Measurements from ENCODE around the gene TBCB. TPM values are rescaled to one million over a fixed set of nuclear protein-coding genes. Genes with fewer than 3 reads are reported as not detected.
"Not testable (repeated sequence)": the region's sequence is repeated elsewhere in the genome, so short reads cannot be mapped to it uniquely, and the experiment has no call there.

TBCB gene
- total RNA-seq, 1 experiment from 2014 or later, result 181 TPM

- in situ Hi-C loops (cut with HindIII; ENCODE audit: low pct_unique_long_range_greater_than_20kb, low sequenced_read_pairs), result no loop called here
- DNase-seq (ENCODE audit: low read depth, low spot score), result no peak
Measured at GRCh38 chr19:36149673-36150406, 34.6 kb downstream of the TBCB start.

GRCh38 chr19:36150586-36150985 is 35.3 kb downstream of the TBCB start:
- in situ Hi-C loops (cut with HindIII; ENCODE audit: low pct_unique_long_range_greater_than_20kb, low sequenced_read_pairs), result no loop called here

GRCh38 chr19:36151144-36152018 is 36.1 kb downstream of the TBCB start:
- no peak for DNase-seq (ENCODE audit: low read depth, low spot score)
- in situ Hi-C loops (cut with HindIII; ENCODE audit: low pct_unique_long_range_greater_than_20kb, low sequenced_read_pairs), result no loop called here

More at GRCh38 chr19:36150586-36150985, 35.3 kb downstream of the TBCB start:
- no peak for DNase-seq (ENCODE audit: low read depth, low spot score)

GRCh38 chr19:36152019-36152351 is 36.7 kb downstream of the TBCB start:
- DNase-seq (ENCODE audit: low read depth, low spot score), result no peak
- in situ Hi-C loops (cut with HindIII; ENCODE audit: low pct_unique_long_range_greater_than_20kb, low sequenced_read_pairs), result no loop called here

GRCh38 chr19:36152352-36153091 is 37.3 kb downstream of the TBCB start, which contains the start of gene COX7A1:
Gene COX7A1 (minus strand): TSS chr19:36152447. CDS start chr19:36152407, 40 bp downstream.
- in situ Hi-C loops (cut with HindIII; ENCODE audit: low pct_unique_long_range_greater_than_20kb, low sequenced_read_pairs), result no loop called here
- DNase-seq (ENCODE audit: low read depth, low spot score), result no peak

GRCh38 chr19:36153126-36153525 is 37.9 kb downstream of the TBCB start:
- in situ Hi-C loops (cut with HindIII; ENCODE audit: low pct_unique_long_range_greater_than_20kb, low sequenced_read_pairs), result no loop called here

GRCh38 chr19:36160821-36161596 is 45.7 kb downstream of the TBCB start:
- in situ Hi-C loops (cut with HindIII; ENCODE audit: low pct_unique_long_range_greater_than_20kb, low sequenced_read_pairs), result no loop called here
- no peak for DNase-seq (ENCODE audit: low read depth, low spot score)

More at GRCh38 chr19:36153126-36153525, 37.9 kb downstream of the TBCB start:
- no peak for DNase-seq (ENCODE audit: low read depth, low spot score)

- in situ Hi-C loops (cut with HindIII; ENCODE audit: low pct_unique_long_range_greater_than_20kb, low sequenced_read_pairs), result no loop called here
- DNase-seq (ENCODE audit: low read depth, low spot score), result no peak
Measured at GRCh38 chr19:36163813-36164212, 48.5 kb downstream of the TBCB start.

GRCh38 chr19:36169084-36169760 is 54.0 kb downstream of the TBCB start:
- in situ Hi-C loops (cut with HindIII; ENCODE audit: low pct_unique_long_range_greater_than_20kb, low sequenced_read_pairs), result no loop called here
- no peak for DNase-seq (ENCODE audit: low read depth, low spot score)

- in situ Hi-C loops (cut with HindIII; ENCODE audit: low pct_unique_long_range_greater_than_20kb, low sequenced_read_pairs), result no loop called here
- DNase-seq (ENCODE audit: low read depth, low spot score), result no peak
Measured at GRCh38 chr19:36172852-36173251, 57.6 kb downstream of the TBCB start.

GRCh38 chr19:36173846-36174245 is 58.6 kb downstream of the TBCB start:
- in situ Hi-C loops (cut with HindIII; ENCODE audit: low pct_unique_long_range_greater_than_20kb, low sequenced_read_pairs); DNase-seq (ENCODE audit: low read depth, low spot score): not testable (repeated sequence)

Other genes with a start within 250 kb of the TBCB start
- gene APLP1, start 246.9 kb upstream of the TBCB start, total RNA-seq (2014; rRNA removed; shearing (Covaris generic)), result 9.2 and 13.5 TPM in 2 replicates
- 1.1 and 1.9 TPM in 2 replicates for gene NFKBID, start 214.9 kb upstream of the TBCB start, total RNA-seq (2014; rRNA removed; shearing (Covaris generic))
- gene HCST, start 212.9 kb upstream of the TBCB start, total RNA-seq (2014; rRNA removed; shearing (Covaris generic)), result not detected in 2 replicates
- gene TYROBP, start 207.2 kb upstream of the TBCB start, total RNA-seq (2014; rRNA removed; shearing (Covaris generic)), result not detected in 2 replicates
- 1.8 and 3.3 TPM in 2 replicates for gene LRFN3, start 179.1 kb upstream of the TBCB start, total RNA-seq (2014; rRNA removed; shearing (Covaris generic))
- gene SDHAF1, start 120.3 kb upstream of the TBCB start, total RNA-seq (2014; rRNA removed; shearing (Covaris generic)), result 13.3 and 14.1 TPM in 2 replicates
- not detected in 2 replicates for gene SYNE4, start 106.7 kb upstream of the TBCB start, total RNA-seq (2014; rRNA removed; shearing (Covaris generic))
- 11.9 and 14.9 TPM in 2 replicates for gene ALKBH6, start 101.3 kb upstream of the TBCB start, total RNA-seq (2014; rRNA removed; shearing (Covaris generic))
- 0.34 and 0.43 TPM in 2 replicates for gene CLIP3, start 82.6 kb upstream of the TBCB start, total RNA-seq (2014; rRNA removed; shearing (Covaris generic))
- 1.5 and 1.6 TPM in 2 replicates for gene THAP8, start 61.2 kb upstream of the TBCB start, total RNA-seq (2014; rRNA removed; shearing (Covaris generic))
- 2.7 and 4.1 TPM in 2 replicates for gene WDR62, start 60.6 kb upstream of the TBCB start, total RNA-seq (2014; rRNA removed; shearing (Covaris generic))
- not detected in 2 replicates for gene OVOL3, start 4.3 kb upstream of the TBCB start, total RNA-seq (2014; rRNA removed; shearing (Covaris generic))
- 62.8 and 70.4 TPM in 2 replicates for gene POLR2I, start 593 bp upstream of the TBCB start, total RNA-seq (2014; rRNA removed; shearing (Covaris generic))
- gene CAPNS1, start 24.6 kb downstream of the TBCB start, total RNA-seq (2014; rRNA removed; shearing (Covaris generic)), result 214 and 271 TPM in 2 replicates
- gene COX7A1, start 37.0 kb downstream of the TBCB start, total RNA-seq (2014; rRNA removed; shearing (Covaris generic)), result not detected in 2 replicates
- 1.7 and 2.6 TPM in 2 replicates for gene ZNF565, start 99.2 kb downstream of the TBCB start, total RNA-seq (2014; rRNA removed; shearing (Covaris generic))
- 88.8 and 97.2 TPM in 2 replicates for gene ZNF146, start 99.6 kb downstream of the TBCB start, total RNA-seq (2014; rRNA removed; shearing (Covaris generic))

Data from SK-MEL-5 (cell line).